GM19455 (cell line): Measurements from ENCODE around the gene TPRX2.
"Not testable (repeated sequence)": the region's sequence is repeated elsewhere in the genome, so short reads cannot be mapped to it uniquely, and the experiment has no call there.

Experiments
- ATAC-seq: cut with Tn5 transposase; IDR thresholded peaks from one replicate; pipeline ENCODE4 v1.9.1; 2021; ENCODE audit not compliant: unreplicated experiment

TPRX2 gene

GRCh38 chr19:47860602-47861297 lies 1.7 kb downstream of the TPRX2 start:
- ATAC-seq: no peak

GRCh38 chr19:47861630-47862029 lies 2.6 kb downstream of the TPRX2 start:
- ATAC-seq: no peak

DNA sequence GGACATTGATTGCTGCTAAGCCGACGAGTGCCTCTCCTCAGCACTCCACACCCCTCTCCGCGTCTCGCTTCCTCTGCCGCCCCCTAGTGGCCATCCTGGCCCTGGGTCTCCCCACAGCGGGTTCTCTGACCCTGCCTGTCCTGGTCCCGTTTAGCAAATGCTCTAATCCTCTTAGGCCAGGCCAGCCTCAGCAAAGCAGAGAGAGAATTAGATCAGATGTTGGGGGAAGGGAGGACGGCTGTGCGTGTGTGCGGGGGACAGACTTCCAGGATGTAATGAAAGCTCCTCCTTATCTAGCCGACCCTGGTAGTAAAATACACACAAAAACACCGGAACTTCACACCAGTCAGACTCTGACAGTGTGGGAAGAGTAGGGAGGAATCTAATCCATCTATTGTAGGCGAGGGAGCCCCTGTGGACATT lies 4.5 kb downstream of the TPRX2 start:
- no peak for ATAC-seq

DNA sequence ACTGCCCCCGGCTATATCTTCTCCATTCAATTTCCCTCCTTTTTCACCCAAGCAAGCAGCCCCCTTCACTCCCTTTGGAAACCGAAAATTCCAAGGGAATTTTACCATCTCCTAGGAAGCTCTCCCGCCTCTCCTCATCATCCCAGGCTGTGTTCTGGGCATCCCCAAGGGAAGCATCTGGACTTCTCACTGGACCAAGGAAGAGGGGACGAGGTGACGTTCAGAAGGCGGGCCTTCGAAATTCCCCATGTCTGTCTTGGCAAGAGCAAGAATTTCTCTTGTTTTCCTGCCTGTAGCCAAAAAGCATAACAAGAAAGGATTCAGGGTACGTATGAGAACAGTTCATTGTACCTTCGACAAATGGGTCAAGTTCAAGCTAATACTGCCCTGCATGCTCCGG lies 6.1 kb downstream of the TPRX2 start:
- ATAC-seq: no peak

DNA sequence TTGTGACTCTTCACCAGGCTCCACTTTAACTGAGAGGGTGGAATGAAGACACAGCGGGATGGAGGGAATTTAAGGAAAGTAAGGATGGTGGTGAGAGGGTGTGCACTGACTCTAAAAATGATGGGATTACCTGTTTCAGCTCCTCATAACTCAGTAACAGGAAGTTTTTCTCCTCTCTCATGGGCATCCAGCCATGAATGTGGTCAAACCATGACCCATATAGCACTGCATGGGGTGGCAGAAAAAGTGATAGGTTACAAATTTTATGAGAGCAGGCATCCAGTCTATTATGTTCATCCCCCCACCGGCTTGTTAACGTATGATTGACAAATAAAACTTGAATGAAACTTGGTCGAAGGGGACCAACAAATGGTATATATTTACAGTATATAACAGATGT lies 19.9 kb downstream of the TPRX2 start:
- ATAC-seq: no peak

DNA sequence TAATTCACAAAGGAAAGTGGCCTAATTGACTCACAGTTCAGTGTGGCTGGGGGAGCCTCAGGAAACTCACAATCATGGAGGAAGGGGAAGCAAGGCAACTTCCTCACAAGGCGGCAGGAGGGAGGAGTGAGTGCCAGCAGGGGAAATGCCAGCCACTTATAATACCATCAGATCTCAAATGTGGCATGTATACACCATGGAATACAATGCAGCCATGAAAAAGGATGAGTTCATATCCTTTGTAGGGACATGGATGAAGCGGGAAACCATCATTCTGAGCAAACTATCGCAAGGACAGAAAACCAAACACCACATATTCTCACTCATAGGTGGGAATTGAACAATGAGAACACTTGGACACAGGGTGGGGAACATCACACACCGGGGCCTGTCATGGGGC lies 20.4 kb downstream of the TPRX2 start:
- not testable (repeated sequence) for ATAC-seq

DNA sequence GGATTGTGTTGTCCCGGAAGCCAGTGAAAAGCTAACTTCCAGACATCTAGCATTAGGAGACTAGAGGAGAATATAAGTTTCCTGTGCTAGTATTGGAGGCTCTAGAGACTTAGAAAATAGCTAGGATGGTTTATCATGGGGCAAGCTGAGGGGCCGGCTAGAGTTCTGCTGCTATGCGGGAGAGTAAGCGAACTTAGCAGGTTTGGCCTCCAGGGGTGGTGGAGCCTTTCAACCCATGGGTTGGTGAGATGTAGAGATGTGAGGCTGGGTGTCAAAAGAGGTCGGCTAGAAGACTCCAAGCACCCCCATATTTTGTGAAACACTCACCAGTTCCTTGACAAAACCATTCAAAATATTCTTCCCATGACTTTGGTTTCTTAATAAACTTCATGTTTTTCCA lies 22.7 kb downstream of the TPRX2 start:
- no peak for ATAC-seq

DNA sequence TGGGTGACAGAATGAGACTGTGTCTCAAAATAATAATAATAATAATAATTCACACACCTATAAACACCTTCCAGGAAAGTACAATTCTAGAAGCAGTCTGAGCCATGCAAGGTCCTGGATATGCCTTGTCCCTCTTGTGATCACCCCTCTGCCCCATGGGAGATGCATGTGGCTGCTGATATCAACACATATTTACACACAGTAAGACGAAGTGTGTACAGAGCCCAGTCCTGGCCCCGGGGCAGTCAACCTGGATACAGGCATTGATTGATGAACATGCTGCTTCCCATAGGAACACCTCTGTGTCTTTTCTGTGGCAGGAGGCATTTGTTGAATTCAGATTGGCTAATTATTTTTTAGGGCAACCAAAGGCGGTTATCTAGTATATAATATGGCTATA lies 23.9 kb downstream of the TPRX2 start:
- ATAC-seq: no peak

- no peak for ATAC-seq
Measured at GRCh38 chr19:47885067-47885463, 26.0 kb downstream of the TPRX2 start.

- ATAC-seq: no peak
Measured at GRCh38 chr19:47886010-47886559, 27.1 kb downstream of the TPRX2 start, which contains the start of gene SULT2A1. SULT2A1 (minus strand) TSS chr19:47886315; CDS start chr19:47886257, 58 bp downstream.

GRCh38 chr19:47890865-47891621 lies 32.0 kb downstream of the TPRX2 start:
- no peak for ATAC-seq

GRCh38 chr19:47891622-47891922 lies 32.5 kb downstream of the TPRX2 start:
- ATAC-seq: no peak

DNA sequence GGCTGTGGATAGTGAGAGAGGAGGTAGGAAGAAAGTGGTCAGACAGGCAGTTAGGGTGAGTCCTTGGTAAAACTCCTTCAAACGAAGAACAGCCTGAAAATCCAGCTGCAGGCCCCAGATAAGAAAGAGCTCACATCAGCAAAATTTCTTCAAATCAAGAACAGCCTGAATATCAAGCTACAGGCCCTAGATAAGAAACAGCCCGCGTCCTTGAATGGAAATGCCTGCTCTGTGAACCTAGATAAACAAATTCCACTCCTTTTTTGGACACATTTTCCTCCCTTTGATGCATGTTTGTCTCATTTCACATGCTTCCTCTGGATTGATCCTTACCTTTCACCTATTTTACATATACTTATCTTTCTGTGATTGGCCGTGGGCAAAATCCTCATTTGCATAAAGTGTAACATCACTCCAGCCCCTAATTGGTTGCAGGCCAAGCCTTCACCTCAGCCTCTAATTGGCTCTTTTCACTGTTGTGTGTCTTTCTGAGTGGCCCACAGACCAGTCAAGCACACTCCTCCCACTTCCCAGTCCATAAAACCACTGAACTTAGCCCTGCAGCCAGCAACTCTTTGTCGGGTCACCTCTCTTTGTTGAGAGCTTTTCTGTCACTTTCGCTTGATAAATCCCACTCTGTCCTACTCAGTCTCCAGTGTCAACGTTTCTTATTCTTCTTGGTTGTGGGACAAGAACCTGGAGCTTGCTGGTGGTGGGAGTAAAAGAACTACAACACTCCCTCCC lies 33.1 kb downstream of the TPRX2 start:
- no peak for ATAC-seq

DNA sequence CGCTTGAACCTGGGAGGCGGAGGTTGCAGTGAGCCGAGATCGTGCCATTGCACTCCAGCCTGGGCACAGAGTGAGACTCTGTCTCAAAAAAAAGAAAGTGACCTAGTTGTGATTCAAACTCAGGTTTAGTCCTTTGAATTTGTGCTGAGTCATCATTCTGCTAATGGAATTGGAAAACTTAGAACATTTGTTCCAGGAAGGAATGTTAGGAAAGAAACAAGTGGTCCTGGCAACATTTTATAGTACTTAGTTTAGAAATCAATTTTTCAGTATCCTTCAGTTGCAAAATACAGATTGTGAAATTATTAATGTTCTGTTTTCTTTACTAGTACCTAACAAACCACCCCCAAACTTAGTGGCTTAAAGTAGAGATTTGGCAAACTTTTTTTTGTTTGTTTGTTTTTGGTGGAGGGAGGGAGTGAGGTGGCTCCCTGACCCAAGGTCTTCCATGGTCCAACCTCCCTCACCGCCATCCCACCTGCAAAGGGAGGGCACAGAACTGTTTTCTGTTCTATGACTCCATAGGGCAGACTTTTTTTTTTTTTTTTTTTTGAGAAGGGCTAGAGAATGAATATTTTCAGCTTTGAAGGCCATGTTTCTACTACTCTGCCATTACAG lies 36.2 kb downstream of the TPRX2 start:
- ATAC-seq: no peak

DNA sequence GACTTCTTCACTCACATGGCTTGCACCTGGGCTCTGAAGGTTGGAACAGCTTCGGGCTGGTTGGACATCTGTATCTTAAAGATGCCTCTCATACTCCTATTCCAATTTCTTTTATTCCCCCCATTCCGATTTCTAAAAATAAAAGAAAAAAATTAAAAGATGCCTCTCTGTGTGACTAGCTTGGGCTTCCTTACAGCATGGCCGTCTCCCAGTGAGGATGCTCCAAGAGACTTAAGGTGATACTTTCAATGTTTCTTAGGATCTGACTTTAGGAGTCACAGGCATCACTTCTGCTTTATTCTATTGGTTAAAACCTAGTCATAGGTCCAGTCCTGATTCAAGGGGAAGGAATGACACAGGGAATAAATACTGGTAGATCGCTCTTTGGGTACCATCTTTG lies 37.0 kb downstream of the TPRX2 start:
- no peak for ATAC-seq

DNA sequence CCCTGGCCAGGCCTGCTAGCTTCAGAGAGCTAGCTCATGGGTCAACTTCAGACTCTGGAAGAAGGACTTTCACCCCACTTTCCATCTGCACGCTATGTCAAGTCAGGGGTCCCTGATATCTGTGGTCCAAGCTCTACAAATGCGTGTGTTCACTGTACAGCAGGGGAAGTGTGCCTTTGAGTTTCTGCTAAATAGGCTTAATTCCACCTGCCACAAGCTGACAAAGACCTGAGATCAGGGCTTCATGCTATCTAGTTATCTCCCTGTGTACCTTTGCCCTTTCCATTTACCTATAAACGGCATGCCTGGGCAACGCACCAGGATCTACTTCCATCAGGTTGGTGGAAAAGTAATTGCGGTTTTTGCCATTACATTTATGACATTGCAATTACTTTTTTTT lies 37.7 kb downstream of the TPRX2 start:
- no peak for ATAC-seq

GRCh38 chr19:47897861-47898260 lies 38.8 kb downstream of the TPRX2 start:
- no peak for ATAC-seq

GRCh38 chr19:47899335-47899734 lies 40.3 kb downstream of the TPRX2 start:
- ATAC-seq: no peak

- no peak for ATAC-seq
Measured at GRCh38 chr19:47901370-47901769, 42.3 kb downstream of the TPRX2 start.

- not testable (repeated sequence) for ATAC-seq
Measured at GRCh38 chr19:47909350-47909749, 50.3 kb downstream of the TPRX2 start.

DNA sequence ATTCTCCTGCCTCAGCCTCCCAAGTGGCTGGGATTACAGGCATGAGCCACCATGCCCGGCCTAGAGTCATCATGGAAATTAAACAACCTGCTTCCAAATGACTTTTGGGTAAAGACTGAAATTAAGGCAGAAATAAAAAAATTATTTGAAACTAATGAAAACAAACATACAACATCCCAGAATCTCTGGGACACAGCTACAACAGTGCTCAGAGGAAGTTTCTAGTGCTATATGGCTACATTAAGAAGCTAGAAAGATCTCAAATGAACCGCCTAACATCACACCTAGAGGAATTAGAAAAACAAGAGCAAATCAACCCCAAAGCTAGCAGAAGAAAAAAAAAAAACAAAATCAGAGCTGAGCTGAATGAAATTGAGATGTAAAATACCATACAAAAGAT lies 51.2 kb downstream of the TPRX2 start:
- ATAC-seq: not testable (repeated sequence)
